Left lung (tissue), 10 donors: Measurements from ENCODE around the gene PHACTR1. TPM values are rescaled to one million over a fixed set of nuclear protein-coding genes. Genes with fewer than 3 reads are reported as not detected.

Source experiments
- ATAC-seq: fragments of 200-7000 bp; cut with Tn5 transposase; one replicate; pipeline ENCODE4 v1.9.1; 2020; ENCODE audit warnings: moderate library complexity
- DNase-seq, 4 donors: peaks; one replicate each; pipeline ENCODE4 v3.0.0-alpha.2; 2013 to 2020
- H3K27ac ChIP-seq, 2 donors: fragments of 200-600 bp; sonication (generic) in 1 of 2; one replicate each; pipeline versions ENCODE4 v1.5.0 to v1.8.0; 2020 to 2021
- H3K27me3 ChIP-seq, 2 donors: fragments of 200-600 bp; sonication (generic) in 1 of 2; one replicate each; pipeline versions ENCODE4 v1.5.0 to v1.8.0; 2020 to 2021
- H3K36me3 ChIP-seq, 2 donors: fragments of 200-600 bp; sonication (generic) in 1 of 2; one replicate each; pipeline versions ENCODE4 v1.5.0 to v1.8.0; 2020 to 2021
- H3K4me1 ChIP-seq, 2 donors: fragments of 200-600 bp; one replicate each; pipeline ENCODE4 v1.8.0; 2021
- H3K4me3 ChIP-seq, 2 donors: fragments of 200-600 bp; sonication (generic) in 1 of 2; one replicate each; pipeline versions ENCODE4 v1.5.0 to v1.8.0; 2020 to 2021; ENCODE audit warnings: mild to moderate bottlenecking in 1 of 2
- H3K9me3 ChIP-seq, 2 donors: fragments of 200-600 bp; sonication (generic) in 1 of 2; one replicate each; pipeline versions ENCODE4 v1.5.0 to v1.8.0; 2020 to 2021
- CTCF ChIP-seq, 2 donors: fragments of 200-600 bp; sonication (generic) in 1 of 2; IDR thresholded peaks; one replicate each; pipeline versions ENCODE4 v1.5.0 to v1.8.0; 2021; ENCODE audit warnings: antibody characterized with exemption in 2 of 2
- intact Hi-C, 2 donors: fragments of 100-400 bp; cut with DNase I; formaldehyde crosslinking; loops; one replicate each; pipeline versions ENCODE4 v1.11.2 to v1.14.2; 2022
- polyA plus RNA-seq, 6 donors: library from polyadenylated mRNA; unstranded; fragments of 120-200 nt; gene quantifications; one replicate each; pipeline ENCODE4 v1.2.1, GENCODE V29; 2013; ENCODE audit not compliant: insufficient read length in 6 of 6
- total RNA-seq, 2 donors: library from RNA; stranded (reverse); fragmentation: NEBNext Ultra II Directional; extraction: Animal tissue kit (Norgen Biotek cat#: 25700); gene quantifications; one replicate each; pipeline ENCODE4 v1.2.1, GENCODE V29; 2021
- donor health status: DM: no; HTN: yes; CAD: no.
- donor health status: DM: no; HTN: no; CAD: no.

PHACTR1 gene
- total and polyA plus RNA-seq, 8 donors = 12.1 to 53.3 (median 15.8) TPM

- intact Hi-C loops = no loop called here
- no peak overlapping the region for H3K4me3 ChIP-seq
- DNase-seq = no peak
- no peak for TF ChIP-seq CTCF (IDR thresholded peaks at IDR 0.05)
- H3K36me3 ChIP-seq = no peaks in the 10 kb centered on the region
- no peak overlapping the region for H3K27ac ChIP-seq
- H3K4me1 ChIP-seq = no peaks in the 10 kb centered on the region
- no peaks in the 10 kb centered on the region for H3K9me3 ChIP-seq
- no peak for ATAC-seq
- H3K27me3 ChIP-seq = no peaks in the 10 kb centered on the region
Measured at GRCh38 chr6:12804952-12805645, 88.5 kb downstream of the PHACTR1 start.

DNA sequence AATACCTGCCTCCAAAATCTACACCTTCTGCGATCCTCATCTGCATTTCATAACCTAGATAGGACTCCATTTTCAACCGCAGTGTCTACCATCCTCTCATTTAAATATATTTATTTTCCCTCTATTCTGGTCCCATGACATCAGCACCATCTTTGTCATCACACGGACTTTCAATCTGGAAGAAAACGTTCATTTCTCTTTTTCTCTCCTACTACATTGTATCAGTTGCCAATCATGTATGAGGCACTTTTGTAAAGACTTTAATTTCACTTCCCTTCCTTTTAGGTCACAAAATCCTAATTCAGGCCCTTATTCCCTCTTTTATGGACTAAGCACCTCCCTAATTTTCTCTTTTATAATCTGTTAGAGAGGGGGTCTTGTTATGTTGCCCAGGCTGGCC is 89.6 kb downstream of the PHACTR1 start:
- H3K27me3 ChIP-seq = no peaks in the 10 kb centered on the region
- no peaks in the 10 kb centered on the region for H3K9me3 ChIP-seq
- TF ChIP-seq CTCF (IDR thresholded peaks at IDR 0.05) = no peak
- ATAC-seq = no peak
- H3K4me3 ChIP-seq = no peak overlapping the region
- H3K4me1 ChIP-seq = no peaks in the 10 kb centered on the region
- no peak overlapping the region for H3K27ac ChIP-seq
- no peak for DNase-seq
- no peaks in the 10 kb centered on the region for H3K36me3 ChIP-seq
- intact Hi-C loops = no loop called here

- intact Hi-C loops = no loop called here
- no peaks in the 10 kb centered on the region for H3K27me3 ChIP-seq
- ATAC-seq (no peak), DNase-seq (no peak)
- H3K9me3 ChIP-seq = no peaks in the 10 kb centered on the region
- no peak overlapping the region for H3K4me3 ChIP-seq
- TF ChIP-seq CTCF (IDR thresholded peaks at IDR 0.05) = no peak
- no peak overlapping the region for H3K27ac ChIP-seq
- H3K4me1 ChIP-seq = no peaks in the 10 kb centered on the region
- H3K36me3 ChIP-seq = no peaks in the 10 kb centered on the region
Measured at GRCh38 chr6:12806796-12807195, 90.2 kb downstream of the PHACTR1 start.

DNA sequence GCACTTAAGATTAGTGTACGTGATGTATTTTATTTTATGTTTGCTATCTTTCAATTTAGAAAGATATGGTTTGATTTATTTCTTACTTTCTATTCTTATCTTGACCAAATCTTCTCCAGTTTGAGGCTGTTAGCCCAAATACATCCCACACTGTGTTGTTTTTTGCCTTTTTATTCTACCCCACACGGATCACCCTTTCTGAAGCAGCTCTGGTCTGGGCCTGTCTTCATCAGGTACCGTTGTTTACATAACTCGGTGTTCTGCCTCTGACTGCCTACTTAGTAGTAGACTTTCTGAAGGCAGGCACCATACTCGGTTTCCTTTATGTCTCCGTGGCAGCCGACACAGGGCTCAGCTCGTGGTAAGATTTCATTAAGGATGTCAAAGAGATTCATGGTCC is 95.0 kb downstream of the PHACTR1 start:
- Histone ChIP-seq H3K36me3 (no peaks in the 10 kb centered on the region), H3K27ac (no peak overlapping the region), H3K9me3 (no peaks in the 10 kb centered on the region), H3K27me3 (no peaks in the 10 kb centered on the region), H3K4me1 (no peaks in the 10 kb centered on the region), H3K4me3 (no peak overlapping the region)
- DNase-seq (no peak), ATAC-seq (no peak)
- no peak for TF ChIP-seq CTCF (IDR thresholded peaks at IDR 0.05)
- intact Hi-C loops = no loop called here

- no peaks in the 10 kb centered on the region for H3K27me3 ChIP-seq
- ATAC-seq = no peak
Measured at GRCh38 chr6:12813321-12813720, 96.8 kb downstream of the PHACTR1 start.

More at GRCh38 chr6:12813321-12813720, 96.8 kb downstream of the PHACTR1 start:
- Histone ChIP-seq H3K4me3 (no peak overlapping the region), H3K9me3 (no peaks in the 10 kb centered on the region), H3K4me1 (no peaks in the 10 kb centered on the region), H3K27ac (no peak overlapping the region), H3K36me3 (no peaks in the 10 kb centered on the region)
- DNase-seq = no peak
- no peak for TF ChIP-seq CTCF (IDR thresholded peaks at IDR 0.05)
- intact Hi-C loops = no loop called here
